Activated naive CD8-positive, alpha-beta T cell treated with anti-CD3 and anti-CD28 coated beads, Interleukin-2, amount 10 ng/mL, durations not matched to agents 7 days and 5 days (primary cell): ENCODE measurements around the gene LYRM7. TPM values are rescaled to one million over a fixed set of nuclear protein-coding genes. Genes with fewer than 3 reads are reported as not detected.

Experiments used
- ATAC-seq: fragments of 150-1000 bp; cut with Tn5 transposase; one replicate; pipeline ENCODE4 v1.10.0; 2021; ENCODE audit warnings: low read depth, moderate library complexity
- POLR2A ChIA-PET: fragments of 350-600 bp; sonication (Branson Sonifier 250); formaldehyde crosslinking; loops from one replicate; lab custom pipeline; 2021; ENCODE audit warnings: antibody characterized with exemption; lab: Charles Lee
- DNase-seq: peaks from one replicate; pipeline ENCODE4 v3.0.0; 2021
- H3K27ac Mint-ChIP-seq: one replicate; pipeline ENCODE4 v1.8.0; 2022; ENCODE audit warnings: mild to moderate bottlenecking, mixed read lengths
- H3K27me3 Mint-ChIP-seq: one replicate; pipeline ENCODE4 v1.8.0; 2022; ENCODE audit warnings: mild to moderate bottlenecking, moderate library complexity, mixed read lengths
- H3K36me3 Mint-ChIP-seq: one replicate; pipeline ENCODE4 v1.8.0; 2021; ENCODE audit warnings: mild to moderate bottlenecking, mixed read lengths
- H3K4me1 Mint-ChIP-seq: one replicate; pipeline ENCODE4 v1.8.0; 2021; ENCODE audit warnings: mixed read lengths
- H3K4me3 Mint-ChIP-seq: one replicate; pipeline ENCODE4 v1.8.0; 2022; ENCODE audit warnings: mild to moderate bottlenecking, moderate library complexity, mixed read lengths
- H3K9me3 Mint-ChIP-seq: one replicate; pipeline ENCODE4 v1.8.0; 2021; ENCODE audit warnings: mixed read lengths
- total RNA-seq, 2 experiments: library from RNA; stranded (reverse); gene quantifications; one replicate each; pipeline ENCODE4 v1.2.3, GENCODE V29; 2021

Gene LYRM7
- total RNA-seq, 2 experiments from 2014 or later, result 15.0 to 18.2 TPM

DNA sequence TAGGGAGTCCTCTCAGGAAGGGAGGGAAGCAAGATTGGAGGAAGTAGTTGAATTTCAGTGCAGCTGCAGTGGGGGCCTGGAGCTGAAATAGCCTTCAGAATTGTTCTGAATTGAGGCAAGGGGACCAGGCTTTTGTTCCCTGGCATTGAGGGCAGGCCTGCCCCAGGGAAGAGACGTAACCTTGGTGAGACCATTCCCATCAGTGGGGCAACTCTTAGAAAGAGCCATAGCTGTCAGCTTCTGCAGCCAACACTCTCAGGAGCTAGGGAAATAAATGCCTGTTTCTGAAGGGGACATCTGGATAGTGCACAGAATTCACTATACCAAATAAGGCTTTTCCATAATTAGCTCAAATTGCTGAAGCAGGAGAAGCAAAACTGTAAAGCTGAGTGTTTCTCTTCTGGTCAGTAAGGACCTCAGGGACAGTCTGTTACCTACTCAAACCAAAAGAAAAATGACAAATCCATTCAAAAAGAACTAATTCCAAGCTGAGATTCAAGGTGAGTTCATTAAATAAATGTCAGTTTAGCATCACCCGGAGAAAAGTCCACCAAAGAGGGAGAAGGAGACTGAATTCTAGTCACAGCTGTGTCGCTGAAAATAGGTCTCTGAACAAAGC lies 44.0 kb downstream of the LYRM7 start:
- H3K4me3 Mint-ChIP-seq, result no peak overlapping the region
- DNase-seq (no peak), ATAC-seq (no peak)
- H3K36me3 Mint-ChIP-seq, result peaks cover 13% of the 10 kb centered on the region
- H3K27ac Mint-ChIP-seq, result peak overlapping the region; percentile 50
- H3K4me1 Mint-ChIP-seq, result peaks cover 35% of the 10 kb centered on the region
- H3K27me3 Mint-ChIP-seq, result no peaks in the 10 kb centered on the region
- POLR2A ChIA-PET, result interaction anchor here (0.8 to 1.8 kb wide), 3 partner anchors 8 to 49 kb away, joined by 3 to 7 read pairs (median 3); partner anchors contain the start of gene CDC42SE2
- H3K9me3 Mint-ChIP-seq, result no peaks in the 10 kb centered on the region

GRCh38 chr5:131217791-131218190 lies 47.0 kb downstream of the LYRM7 start:
- DNase-seq, result no peak
- H3K27me3 Mint-ChIP-seq, result no peaks in the 10 kb centered on the region
- no peaks in the 10 kb centered on the region for H3K9me3 Mint-ChIP-seq
- no peak for ATAC-seq
- POLR2A ChIA-PET, result no interaction called here
- peaks cover 11% of the 10 kb centered on the region for H3K36me3 Mint-ChIP-seq
- H3K4me3 Mint-ChIP-seq, result no peak overlapping the region
- H3K27ac Mint-ChIP-seq, result no peak overlapping the region
- peaks cover 20% of the 10 kb centered on the region for H3K4me1 Mint-ChIP-seq

DNA sequence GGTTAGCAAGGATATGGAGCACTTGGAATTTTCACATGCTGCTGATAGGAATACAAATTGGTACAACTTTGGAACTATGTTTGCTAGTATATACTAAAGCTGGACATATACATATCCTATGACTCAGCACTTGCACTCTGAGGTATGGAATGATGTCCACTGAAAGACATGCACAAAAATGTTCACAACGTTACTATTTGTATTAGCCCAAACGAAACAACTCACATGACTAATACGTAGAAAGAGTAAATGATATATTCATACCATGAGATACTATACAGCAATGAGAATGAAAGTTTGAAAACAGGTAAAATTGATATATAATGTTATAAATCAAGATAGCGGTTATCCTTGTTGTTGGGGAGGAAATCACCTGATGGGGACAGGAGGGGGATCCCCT lies 47.6 kb downstream of the LYRM7 start:
- Mint-ChIP-seq H3K36me3 (peaks cover 11% of the 10 kb centered on the region), H3K27ac (no peak overlapping the region), H3K4me3 (no peak overlapping the region), H3K27me3 (no peaks in the 10 kb centered on the region), H3K4me1 (peaks cover 20% of the 10 kb centered on the region), H3K9me3 (no peaks in the 10 kb centered on the region)
- POLR2A ChIA-PET, result no interaction called here
- DNase-seq (no peak), ATAC-seq (no peak)

DNA sequence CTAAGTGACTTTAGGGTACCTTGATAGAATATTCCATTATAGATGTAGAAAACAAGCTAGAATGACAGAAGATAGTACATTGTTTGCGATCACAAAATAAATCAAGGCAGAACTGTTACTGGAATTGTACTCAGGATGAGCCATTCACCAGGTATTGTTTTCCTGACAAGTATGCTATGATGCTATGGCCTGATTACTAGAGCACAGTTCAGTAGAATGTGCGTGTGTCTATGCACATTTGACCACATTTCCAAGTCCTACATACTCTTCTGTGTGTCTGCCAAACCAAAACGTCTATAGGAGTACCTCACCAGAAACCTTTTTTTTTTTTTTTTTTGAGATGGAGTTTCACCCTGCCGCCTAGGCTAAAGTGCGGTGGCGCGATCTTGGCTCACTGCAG lies 49.8 kb downstream of the LYRM7 start:
- ATAC-seq, result no peak
- no peak overlapping the region for H3K4me3 Mint-ChIP-seq
- POLR2A ChIA-PET, result no interaction called here
- H3K4me1 Mint-ChIP-seq, result peaks cover 11% of the 10 kb centered on the region
- H3K27ac Mint-ChIP-seq, result no peak overlapping the region
- no peaks in the 10 kb centered on the region for H3K9me3 Mint-ChIP-seq
- peaks cover 7% of the 10 kb centered on the region for H3K36me3 Mint-ChIP-seq
- no peak for DNase-seq
- H3K27me3 Mint-ChIP-seq, result no peaks in the 10 kb centered on the region

- Mint-ChIP-seq H3K9me3 (no peaks in the 10 kb centered on the region), H3K4me1 (peaks cover 11% of the 10 kb centered on the region), H3K36me3 (peaks cover 7% of the 10 kb centered on the region), H3K27me3 (no peaks in the 10 kb centered on the region), H3K4me3 (no peak overlapping the region), H3K27ac (no peak overlapping the region)
- POLR2A ChIA-PET, result interaction anchor here (0.6 to 0.9 kb wide), 2 partner anchors 12 to 45 kb away, joined by 3 to 5 read pairs; no protein-coding TSS in a partner anchor
- ATAC-seq (no peak), DNase-seq (no peak)
Measured at GRCh38 chr5:131221008-131221703, 50.4 kb downstream of the LYRM7 start.

- Mint-ChIP-seq H3K27me3 (no peaks in the 10 kb centered on the region), H3K4me1 (peaks cover 11% of the 10 kb centered on the region), H3K4me3 (no peak overlapping the region), H3K9me3 (no peaks in the 10 kb centered on the region), H3K27ac (no peak overlapping the region), H3K36me3 (peaks cover 2% of the 10 kb centered on the region)
- ATAC-seq, result no peak
- POLR2A ChIA-PET, result interaction anchor here (0.6 to 1.1 kb wide), 3 partner anchors 13 to 44 kb away, joined by 3 to 5 read pairs (median 4); partner anchors contain the start of gene CDC42SE2
- no peak for DNase-seq
Measured at GRCh38 chr5:131221888-131222287, 51.1 kb downstream of the LYRM7 start.

- H3K36me3 Mint-ChIP-seq, result peaks cover 2% of the 10 kb centered on the region
- H3K4me1 Mint-ChIP-seq, result peaks cover 11% of the 10 kb centered on the region
- POLR2A ChIA-PET, result interaction anchor here (1.1 kb wide), 1 partner anchor 41 kb away, joined by 4 read pairs; the partner anchor contains the start of gene CDC42SE2
- ATAC-seq (no peak), DNase-seq (no peak)
- H3K9me3 Mint-ChIP-seq, result no peaks in the 10 kb centered on the region
- H3K27ac Mint-ChIP-seq, result peak overlapping the region; percentile 30
- H3K27me3 Mint-ChIP-seq, result no peaks in the 10 kb centered on the region
- H3K4me3 Mint-ChIP-seq, result no peak overlapping the region
Measured at GRCh38 chr5:131222731-131223130, 52.0 kb downstream of the LYRM7 start.

DNA sequence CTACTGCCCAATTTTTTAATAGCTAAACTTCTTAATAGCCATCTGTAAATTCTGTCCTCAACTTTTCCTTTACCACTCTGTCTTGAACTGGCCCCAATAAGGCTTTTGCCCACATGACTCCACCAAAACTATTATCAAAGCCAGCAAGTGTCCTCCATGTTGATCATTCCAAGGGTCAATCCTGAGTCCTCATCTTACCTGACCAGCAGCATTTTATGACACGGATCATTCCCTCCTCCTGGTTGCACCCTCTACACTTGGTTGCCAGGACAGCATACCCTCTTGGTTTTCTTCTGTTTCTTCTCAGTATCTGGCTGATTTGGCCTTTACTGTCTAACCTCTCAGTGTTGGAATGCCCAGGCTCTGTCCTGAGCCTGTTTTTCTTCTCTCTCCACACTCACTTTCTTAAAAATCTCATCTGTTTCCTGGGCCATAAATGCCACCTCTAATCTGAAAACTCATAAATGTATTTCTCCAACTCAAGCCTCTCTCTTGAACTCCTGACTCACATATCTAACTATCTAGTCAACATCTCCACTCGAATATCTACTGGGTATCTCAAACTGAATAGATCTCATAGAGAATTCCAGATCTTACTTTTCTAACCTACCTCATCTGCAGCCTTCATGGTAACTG lies 53.1 kb downstream of the LYRM7 start:
- DNase-seq, result no peak
- Mint-ChIP-seq H3K27me3 (no peaks in the 10 kb centered on the region), H3K4me3 (no peak overlapping the region), H3K27ac (no peak overlapping the region), H3K4me1 (peaks cover 8% of the 10 kb centered on the region), H3K36me3 (peaks cover 2% of the 10 kb centered on the region), H3K9me3 (no peaks in the 10 kb centered on the region)
- ATAC-seq, result no peak
- POLR2A ChIA-PET, result interaction anchor here (1.0 to 2.8 kb wide), 6 partner anchors 14 to 53 kb away, joined by 3 to 14 read pairs (median 6); partner anchors contain the start of gene CDC42SE2

DNA sequence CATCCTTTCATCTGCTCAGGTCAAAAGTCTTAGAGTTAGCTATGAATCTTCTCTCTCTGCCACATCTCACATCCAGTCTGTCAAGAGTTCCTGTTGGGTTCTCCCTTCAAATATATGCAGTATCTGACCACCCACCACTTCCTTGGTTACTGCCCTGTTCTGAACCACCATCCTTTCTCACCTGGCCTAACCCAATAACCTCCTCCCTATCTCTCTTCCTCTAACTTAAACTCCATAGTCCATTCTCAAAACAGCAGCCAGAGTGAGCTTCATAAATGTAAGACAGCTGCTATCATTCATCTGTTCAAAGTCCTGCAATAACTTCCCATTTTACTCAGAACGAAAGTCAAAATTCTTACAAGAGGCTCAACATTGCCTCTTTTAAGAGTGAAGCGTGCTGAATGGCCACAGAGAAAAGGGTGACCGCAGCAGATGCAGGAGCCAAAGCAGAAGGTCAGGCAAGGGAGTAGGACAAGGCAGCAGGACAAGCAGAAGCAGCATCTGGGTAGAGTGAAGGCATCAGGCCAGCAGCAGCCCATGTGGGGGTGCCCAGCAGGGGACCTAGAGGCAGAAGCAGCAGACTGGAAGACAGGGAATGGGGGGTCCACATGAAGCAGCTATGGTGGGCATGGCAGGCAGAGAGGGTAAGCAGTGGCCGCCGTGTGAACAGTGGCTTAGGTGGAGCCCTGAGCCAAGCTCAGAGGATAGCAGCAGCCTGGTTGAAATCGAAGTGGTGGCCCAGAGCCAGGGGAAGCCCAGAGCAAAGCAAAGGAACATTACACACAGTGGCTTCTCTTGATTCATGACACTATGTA lies 53.9 kb downstream of the LYRM7 start:
- H3K36me3 Mint-ChIP-seq, result peaks cover 2% of the 10 kb centered on the region
- H3K4me3 Mint-ChIP-seq, result no peak overlapping the region
- DNase-seq, result peak; percentile 36
- peaks cover 6% of the 10 kb centered on the region for H3K4me1 Mint-ChIP-seq
- POLR2A ChIA-PET, result interaction anchor here (0.5 to 2.8 kb wide), 7 partner anchors 15 to 53 kb away, joined by 3 to 14 read pairs (median 5); partner anchors contain the start of gene CDC42SE2
- no peak overlapping the region for H3K27ac Mint-ChIP-seq
- H3K9me3 Mint-ChIP-seq, result no peaks in the 10 kb centered on the region
- no peaks in the 10 kb centered on the region for H3K27me3 Mint-ChIP-seq
- peak; percentile 90 for ATAC-seq

DNA sequence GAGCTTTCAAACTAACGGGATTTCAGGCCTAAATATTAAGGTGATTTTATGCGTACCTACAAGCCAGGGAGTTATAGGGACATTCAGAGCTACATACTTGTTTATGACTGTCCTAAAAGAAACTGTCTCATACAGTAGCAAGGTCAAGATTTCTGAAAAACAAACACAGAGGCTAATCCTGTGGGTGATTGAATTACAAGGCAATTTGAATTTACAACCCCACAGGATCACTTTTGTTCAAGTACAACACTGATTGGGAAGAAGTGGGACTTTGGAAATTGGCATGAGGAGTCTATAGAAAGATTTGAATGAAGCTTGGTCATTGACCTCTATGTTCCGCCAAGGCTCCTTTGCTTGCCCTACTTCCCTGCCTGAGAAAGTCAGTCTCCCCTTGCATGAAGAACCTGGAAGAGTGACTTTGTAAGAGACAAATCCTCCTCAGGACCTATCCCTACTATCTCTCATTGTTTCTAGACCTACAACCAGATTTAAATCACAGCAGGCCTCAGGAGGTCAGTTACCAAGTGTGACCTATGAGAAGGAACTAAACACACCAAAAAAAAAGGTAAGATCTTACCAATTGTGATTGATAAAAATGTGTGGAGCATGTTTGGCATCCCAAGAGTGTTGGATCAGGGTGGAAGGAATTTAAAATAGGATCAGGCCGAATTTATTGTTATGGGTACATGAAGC lies 54.7 kb downstream of the LYRM7 start:
- ATAC-seq, result no peak
- H3K4me1 Mint-ChIP-seq, result peaks cover 9% of the 10 kb centered on the region
- no peak overlapping the region for H3K27ac Mint-ChIP-seq
- no peaks in the 10 kb centered on the region for H3K9me3 Mint-ChIP-seq
- no peaks in the 10 kb centered on the region for H3K27me3 Mint-ChIP-seq
- DNase-seq, result no peak
- POLR2A ChIA-PET, result interaction anchor here (0.5 to 2.8 kb wide), 6 partner anchors 11 to 39 kb away, joined by 3 to 14 read pairs (median 6); partner anchors contain the start of gene CDC42SE2
- H3K36me3 Mint-ChIP-seq, result peaks cover 2% of the 10 kb centered on the region
- H3K4me3 Mint-ChIP-seq, result no peak overlapping the region

DNA sequence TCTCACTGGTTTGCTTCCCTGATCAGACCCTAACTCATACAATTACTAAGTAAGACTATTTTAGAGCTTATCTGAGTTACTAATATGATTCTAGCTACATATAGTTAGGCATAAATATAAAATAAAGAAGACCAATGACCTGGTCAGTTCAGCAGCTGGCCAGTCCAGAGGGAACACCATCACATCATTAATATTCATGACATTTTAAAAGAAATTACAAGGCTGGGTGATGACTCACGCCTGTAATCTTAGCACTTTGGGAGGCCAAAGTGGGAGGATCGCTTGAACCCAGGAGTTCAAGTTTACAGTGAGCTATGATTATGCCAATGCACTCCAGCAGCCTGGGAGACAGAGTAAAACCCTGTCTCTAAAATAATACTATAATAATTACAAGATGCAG lies 56.2 kb downstream of the LYRM7 start:
- Mint-ChIP-seq H3K36me3 (no peaks in the 10 kb centered on the region), H3K27ac (no peak overlapping the region), H3K4me3 (no peak overlapping the region), H3K27me3 (no peaks in the 10 kb centered on the region), H3K9me3 (no peaks in the 10 kb centered on the region), H3K4me1 (peaks cover 7% of the 10 kb centered on the region)
- POLR2A ChIA-PET, result interaction anchor here (1.0 kb wide), 2 partner anchors 9 to 22 kb away, joined by 3 to 4 read pairs; no protein-coding TSS in a partner anchor
- DNase-seq, result no peak
- ATAC-seq, result no peak

- H3K27me3 Mint-ChIP-seq, result no peaks in the 10 kb centered on the region
- no peaks in the 10 kb centered on the region for H3K36me3 Mint-ChIP-seq
- H3K27ac Mint-ChIP-seq, result no peak overlapping the region
- H3K4me1 Mint-ChIP-seq, result peaks cover 7% of the 10 kb centered on the region
- DNase-seq (no peak), ATAC-seq (no peak)
- no peak overlapping the region for H3K4me3 Mint-ChIP-seq
- no peaks in the 10 kb centered on the region for H3K9me3 Mint-ChIP-seq
- POLR2A ChIA-PET, result interaction anchor here (2.4 kb wide), 1 partner anchor 22 kb away, joined by 5 read pairs; no protein-coding TSS in a partner anchor
Measured at GRCh38 chr5:131228646-131229045, 57.9 kb downstream of the LYRM7 start.
